NCI-H1105 (cell line): ENCODE data around the gene ZNF337.
"Not testable (repeated sequence)": the region's sequence is repeated elsewhere in the genome, so short reads cannot be mapped to it uniquely, and the experiment has no call there.

Experiments
- DNase-seq: peaks from one replicate; lab custom pipeline; 2025; lab: John Stamatoyannopoulos, UW

ZNF337 gene

DNA sequence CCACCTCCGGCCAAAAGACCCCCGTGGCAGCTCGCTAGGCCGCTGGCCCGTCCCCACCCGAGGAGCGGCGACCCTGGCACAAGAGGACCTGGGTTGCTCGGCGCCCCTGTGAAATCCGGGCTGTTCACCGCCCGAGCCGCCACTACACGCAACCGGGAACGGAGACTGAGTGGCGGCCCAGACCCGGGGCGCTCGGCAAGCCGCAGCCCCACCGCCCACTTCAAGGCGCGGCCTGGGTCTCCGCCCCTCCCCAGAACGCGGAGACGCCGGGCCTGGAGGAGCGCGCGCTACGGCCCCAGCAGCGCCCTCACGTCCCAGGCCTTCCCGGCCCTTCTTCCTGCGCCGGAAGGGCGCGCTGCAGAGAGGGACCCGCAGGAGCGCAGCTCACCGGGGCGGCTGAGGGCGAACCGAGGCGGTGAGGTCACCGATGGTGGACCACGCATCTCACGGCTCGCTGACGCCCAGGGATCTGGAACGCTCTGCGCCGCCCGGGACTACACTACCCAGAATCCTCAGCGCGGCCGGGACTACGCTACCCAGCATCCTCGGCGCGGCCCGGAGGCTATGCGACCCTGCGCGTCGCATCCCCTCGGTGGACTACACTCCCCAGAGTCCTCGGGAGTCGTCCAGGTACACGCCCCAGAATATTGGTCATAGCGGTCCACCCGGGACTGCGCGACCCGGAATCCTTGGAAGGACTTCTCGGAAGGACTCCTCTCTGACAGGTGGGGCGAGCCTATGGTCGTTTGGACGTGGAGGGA lies at the start of gene ZNF337:
TSS of gene ZNF337 (minus strand) at position 483 of the 761 bp plus-strand sequence. CDS start 10,436 bp downstream, outside the sequence.
- DNase-seq, result peak; percentile 97

DNA sequence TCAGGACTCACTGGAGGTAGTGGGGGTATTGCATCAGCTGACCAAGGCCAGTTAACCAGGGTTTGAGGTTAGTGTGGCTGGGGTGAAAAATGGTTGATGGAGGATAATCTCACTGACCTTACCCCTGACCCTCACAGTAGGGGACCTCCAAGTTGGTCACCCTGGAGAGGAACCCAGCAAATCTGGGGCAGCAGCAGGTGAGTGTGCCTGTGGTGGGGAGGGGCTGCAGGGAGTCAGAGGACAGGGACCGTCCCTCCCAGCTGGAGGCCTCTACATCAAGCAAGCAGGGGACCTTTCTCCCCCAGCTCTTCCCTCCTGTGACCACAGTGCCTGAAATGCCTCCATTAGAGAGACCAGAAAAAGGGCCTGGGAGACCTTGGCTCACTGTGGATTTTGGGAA lies 49.1 kb upstream of the ZNF337 start:
- DNase-seq, result no peak

GRCh38 chr20:25745100-25745499 lies 48.4 kb upstream of the ZNF337 start:
- DNase-seq, result no peak

DNA sequence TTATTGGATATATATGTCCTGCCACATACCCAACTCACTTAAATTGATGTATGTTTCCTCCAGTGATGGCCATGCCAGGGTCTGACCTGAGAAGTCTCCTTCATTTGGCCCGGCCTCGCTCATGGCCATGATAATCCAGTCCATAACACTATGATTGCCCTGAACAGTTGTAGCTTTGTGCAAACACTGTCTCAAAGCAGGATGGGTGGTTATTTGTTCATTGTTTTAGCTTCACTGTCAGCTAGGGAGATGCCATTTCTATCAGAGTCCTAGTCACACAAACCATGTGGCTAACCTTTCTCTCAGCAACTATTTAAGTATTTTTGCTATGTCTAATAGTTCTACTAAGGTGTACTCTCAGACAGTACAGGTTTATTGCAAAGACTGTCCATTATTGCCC lies 47.6 kb upstream of the ZNF337 start:
- no peak for DNase-seq

DNA sequence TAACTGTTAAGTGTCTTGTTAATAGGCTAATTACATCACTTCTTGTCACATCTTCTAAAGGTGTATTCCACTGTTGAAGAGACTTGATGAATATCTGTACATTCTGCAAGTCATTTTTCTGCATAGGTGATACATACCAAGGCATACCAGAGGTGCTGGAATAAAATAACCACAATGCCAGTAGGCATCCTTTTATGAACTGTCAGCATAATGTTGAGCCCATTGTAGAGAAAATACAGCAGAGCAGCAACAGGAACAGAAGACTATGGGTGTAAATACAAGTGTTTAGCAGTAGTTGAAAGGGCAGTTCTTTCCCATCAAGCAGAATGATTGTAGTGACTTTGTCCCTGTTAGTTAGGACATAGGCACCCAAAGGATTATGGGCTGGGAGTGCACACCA lies 44.4 kb upstream of the ZNF337 start:
- no peak for DNase-seq

DNA sequence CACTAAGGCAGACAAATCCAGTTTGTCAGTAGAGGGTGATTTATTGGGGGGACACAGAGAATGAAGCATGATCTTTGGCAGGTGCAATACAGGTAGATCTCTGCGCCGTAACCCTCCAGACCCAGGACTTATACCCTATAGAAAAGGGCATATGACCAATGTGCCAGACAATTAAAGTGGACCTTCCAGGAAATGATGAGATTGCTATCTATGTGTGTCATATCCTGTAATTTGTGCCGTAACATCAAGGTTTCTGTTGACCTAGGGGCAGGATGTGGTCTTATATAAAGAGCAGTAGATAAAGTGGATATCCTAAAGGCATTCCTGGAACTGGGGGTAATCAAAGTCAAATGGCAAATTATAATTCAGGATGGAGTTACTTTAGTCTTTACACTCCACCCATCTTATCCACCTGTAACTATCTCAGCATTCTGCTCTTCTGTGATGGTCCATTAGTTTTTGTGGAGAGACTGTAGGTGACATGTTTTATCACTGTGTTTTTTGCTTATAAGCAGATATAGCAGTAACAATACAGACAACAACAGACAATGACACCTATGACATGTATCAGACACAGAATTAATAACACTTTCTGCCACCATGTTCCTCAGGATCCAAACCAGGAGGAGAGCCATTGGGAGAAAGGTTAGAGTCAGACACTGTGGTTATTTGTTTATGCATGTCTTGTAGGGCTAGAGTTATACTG lies 43.1 kb upstream of the ZNF337 start:
- no peak for DNase-seq

DNA sequence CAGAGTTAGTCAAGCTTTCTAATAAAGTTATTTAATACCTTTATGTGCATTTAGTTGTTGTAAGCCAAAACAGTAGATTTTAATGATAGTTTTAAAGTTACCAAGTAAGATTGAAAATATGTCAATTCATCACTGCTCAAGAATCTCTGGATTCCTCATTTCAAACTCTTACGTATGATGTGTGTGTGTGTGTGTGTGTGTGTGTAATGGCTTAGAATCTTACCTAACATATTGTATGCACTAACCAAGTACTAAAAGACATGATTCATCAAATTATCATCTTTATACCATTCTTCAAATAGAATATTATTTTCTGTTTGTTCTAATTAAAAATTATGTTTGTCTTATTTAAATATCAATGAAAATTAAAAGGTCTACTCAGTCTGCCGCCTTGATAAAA lies 41.5 kb upstream of the ZNF337 start:
- no peak for DNase-seq

DNA sequence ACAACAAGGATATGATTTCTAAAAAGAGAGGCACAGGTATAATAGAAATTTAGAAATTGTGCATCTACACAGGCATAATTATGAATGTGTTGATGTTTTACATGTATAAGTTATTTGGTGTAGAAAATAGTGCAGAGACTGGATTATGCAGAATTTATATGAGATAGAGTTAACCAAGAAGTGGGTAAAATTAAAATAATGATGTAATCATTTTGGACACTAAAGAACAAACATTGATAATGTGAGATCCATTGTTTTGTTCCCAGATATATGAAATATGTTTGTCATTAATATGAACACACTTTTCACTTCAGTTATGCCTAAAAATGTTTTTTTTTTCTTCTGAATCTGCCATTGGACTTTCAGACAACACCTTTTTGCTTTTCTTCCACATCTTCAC lies 37.2 kb upstream of the ZNF337 start:
- DNase-seq, result no peak

DNA sequence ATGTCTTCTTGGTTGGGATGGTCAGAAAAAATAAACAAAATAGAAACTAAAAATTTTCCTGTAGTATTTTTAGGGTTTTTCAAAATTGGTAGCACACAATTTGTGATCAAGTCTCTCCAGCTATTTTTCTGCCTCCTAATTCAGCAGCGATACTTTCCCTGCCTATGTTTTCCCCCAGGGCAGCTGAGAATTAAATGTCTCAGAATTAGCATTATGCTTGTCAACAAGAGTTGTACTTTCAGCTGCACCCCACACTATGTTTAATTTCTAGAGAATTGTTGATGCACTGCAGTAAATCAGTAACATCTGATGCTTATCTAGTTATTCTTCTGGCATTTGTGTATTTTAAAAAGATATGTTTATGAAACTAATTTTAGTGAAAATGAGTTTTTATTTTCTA lies 34.2 kb upstream of the ZNF337 start:
- no peak for DNase-seq

GRCh38 chr20:25726357-25726756 lies 29.7 kb upstream of the ZNF337 start:
- DNase-seq, result no peak

GRCh38 chr20:25725639-25726038 lies 29.0 kb upstream of the ZNF337 start:
- no peak for DNase-seq

DNA sequence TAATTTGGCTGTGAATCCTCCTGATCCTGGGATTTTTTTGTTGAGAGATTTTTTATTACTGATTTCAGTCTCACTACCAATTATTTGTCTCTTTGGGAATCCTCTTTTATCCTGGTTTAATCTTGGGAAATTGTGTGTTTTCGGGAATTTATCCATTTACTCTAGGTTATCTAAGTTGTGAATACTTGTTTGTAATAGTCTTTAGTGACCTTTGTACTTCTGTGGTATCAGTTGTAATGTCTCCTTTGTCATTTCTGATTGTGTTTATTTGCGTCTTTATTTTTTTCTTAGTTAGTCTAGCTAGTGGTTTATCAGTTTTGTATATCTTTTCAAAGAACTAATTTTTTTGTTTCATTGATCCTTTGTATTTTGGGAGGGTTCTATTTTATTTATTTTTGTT lies 27.3 kb upstream of the ZNF337 start:
- DNase-seq, result no peak

DNA sequence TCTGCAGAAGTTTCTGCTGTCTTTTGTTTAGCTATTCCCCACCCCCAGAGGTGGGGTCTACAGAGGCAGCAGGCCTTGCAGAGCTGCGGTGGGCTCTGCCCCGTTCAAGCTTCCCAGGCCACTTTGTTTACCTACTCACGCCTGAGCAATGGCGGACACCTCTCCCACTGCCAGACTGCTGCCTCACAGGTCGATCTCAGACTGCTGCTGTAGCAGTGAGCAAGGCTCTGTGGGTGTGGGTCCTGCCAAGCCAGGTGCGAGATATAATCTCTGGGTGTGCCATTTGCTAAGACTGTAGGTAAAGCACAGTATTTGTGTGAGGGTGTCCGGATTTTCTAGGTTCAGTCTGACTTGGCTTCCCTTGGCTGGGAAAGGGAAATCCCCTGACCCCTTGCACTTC lies 23.6 kb upstream of the ZNF337 start:
- DNase-seq, result no peak

- peak; percentile 14 for DNase-seq
Measured at GRCh38 chr20:25718896-25719809, 22.5 kb upstream of the ZNF337 start.

- DNase-seq, result no peak
Measured at GRCh38 chr20:25707695-25708094, 11.0 kb upstream of the ZNF337 start.

GRCh38 chr20:25706793-25707192 lies 10.1 kb upstream of the ZNF337 start:
- no peak for DNase-seq

DNA sequence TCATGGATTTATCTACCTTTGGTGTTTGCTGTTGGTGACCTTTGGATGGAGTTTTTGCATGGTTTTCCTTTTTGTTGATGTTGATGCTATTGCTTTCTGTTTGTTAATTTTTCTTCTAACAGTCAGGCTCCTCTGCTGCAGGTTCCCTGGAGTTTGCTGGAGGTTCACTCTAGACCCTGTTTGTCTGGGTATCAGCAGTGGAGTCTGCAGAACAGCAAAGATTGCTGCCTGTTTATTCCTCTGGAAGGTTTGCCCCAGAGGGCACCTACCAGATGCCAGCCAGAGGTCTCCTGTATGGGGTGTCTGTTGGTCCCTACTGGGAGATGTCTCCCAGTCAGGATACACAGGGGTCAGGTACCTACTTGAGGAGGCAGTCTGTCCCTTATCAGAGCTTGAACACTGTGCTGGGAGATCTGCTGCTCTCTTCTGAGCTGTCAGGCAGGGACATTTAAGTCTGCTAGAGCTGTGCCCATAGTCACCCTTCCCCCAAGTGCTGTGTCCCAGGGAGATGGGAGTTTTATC lies 9.2 kb upstream of the ZNF337 start:
- DNase-seq, result no peak

DNA sequence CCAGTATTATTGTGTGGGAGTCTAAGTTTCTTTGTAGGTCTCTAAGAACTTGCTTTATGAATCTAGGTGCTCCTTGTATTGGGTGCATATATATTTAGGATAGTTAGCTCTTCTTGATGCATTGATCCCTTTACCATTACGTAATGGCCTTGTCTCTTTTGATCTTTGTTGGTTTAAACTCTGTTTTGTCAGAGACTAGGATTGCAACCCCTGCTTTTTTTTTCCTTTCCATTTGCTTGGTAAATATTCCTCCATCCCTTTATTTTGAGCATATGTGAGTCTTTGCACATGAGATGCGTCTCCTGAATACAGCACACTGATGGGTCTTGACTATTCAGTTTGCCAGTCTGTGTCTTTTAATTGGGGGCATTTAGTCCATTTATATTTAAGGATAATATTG lies 7.7 kb upstream of the ZNF337 start:
- not testable (repeated sequence) for DNase-seq

GRCh38 chr20:25700835-25701234 lies 4.2 kb upstream of the ZNF337 start:
- DNase-seq, result not testable (repeated sequence)

GRCh38 chr20:25699914-25700313 lies 3.3 kb upstream of the ZNF337 start:
- DNase-seq, result no peak

DNA sequence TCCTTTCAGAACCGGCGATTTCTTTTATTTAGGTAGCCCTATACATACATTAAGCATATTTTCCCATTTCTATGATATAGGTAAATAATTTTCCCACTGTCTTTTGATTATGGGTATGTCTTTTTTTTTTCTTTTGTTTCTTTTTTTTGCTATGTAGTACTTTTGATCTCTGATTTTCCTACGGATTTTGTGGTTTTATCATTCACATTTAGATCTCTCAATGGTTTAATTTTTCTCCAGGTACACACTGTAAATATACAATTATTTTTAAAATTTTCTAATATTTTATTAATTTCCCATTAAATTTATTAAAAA lies 436 bp upstream of the ZNF337 start:
- DNase-seq, result no peak

DNA sequence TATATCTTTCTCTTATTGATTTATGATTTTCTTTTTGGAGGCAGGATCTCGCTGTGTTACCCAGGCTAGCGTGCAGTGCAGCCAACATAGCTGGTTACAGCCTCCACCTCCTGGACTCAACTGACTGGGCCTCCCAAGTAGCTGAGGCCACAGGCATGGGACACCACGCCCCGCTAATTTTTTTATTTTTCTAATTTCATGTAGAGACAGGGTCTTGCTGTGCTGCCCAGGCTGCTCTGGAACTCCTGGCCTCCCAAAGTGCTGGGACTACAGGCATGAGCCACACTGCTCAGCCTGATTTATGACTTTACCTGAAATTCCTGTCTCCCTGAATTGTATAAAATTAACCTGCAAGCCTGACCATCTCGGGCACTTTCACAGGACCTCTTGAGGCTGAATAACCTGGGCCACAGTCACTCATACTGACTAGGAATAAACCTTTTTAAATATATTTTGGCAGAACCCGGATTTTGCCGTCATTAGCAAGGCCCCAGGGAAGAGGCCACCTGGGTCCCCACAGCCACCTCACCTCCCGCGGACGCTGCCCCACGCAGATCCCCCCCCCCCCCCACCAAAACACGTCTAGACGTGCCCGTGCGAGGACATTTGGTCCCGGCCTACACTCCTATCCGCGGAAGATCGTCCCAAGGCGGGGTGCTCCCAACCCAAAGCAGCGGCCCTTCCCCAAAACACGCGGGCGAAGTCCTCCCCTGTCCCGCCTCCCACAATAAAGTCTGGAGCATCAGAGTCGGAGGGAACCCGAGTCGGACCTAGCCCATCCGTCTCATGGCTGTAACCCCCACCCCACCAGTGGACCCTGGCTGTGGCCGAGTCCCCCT lies 902 bp downstream of the ZNF337 start:
- DNase-seq, result no peak
